ENCODE results near the gene PPFIA2.

PPFIA2 gene

DNA sequence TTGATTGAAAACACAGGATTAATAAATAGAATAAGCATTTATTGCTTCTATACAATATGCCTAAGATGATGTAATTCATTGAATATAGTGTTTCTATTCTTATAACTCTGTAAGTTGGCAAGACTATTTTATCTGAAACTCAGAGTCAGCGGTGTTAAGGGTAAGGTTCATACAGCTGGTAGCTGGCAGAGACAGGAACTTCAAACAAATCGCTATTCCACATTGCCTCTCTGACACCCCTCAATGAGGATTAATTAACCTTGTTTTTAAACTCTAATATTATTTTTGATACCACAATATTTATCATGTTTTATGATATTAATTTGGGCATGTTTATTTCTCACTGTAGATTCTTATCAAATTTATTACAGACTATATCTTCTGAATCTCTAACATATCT is 357.9 kb downstream of the PPFIA2 start:
- Histone ChIP-seq H3K27ac (replicated peaks; ENCODE audit: low read length) (no peak overlapping the region), H3K4me2 (ENCODE audit: insufficient read depth, low read length, poor library complexity, severe bottlenecking) (no peak overlapping the region), H3K14ac (ENCODE audit: low read length) (no peak overlapping the region), H2AFZ (ENCODE audit: low read length) (no peak overlapping the region), H3K9me3 (replicated peaks in 1 of 2; ENCODE audit: control insufficient read depth in 2 of 2, insufficient read depth in 1 of 2, low read depth in 1 of 2, low read length in 2 of 2) (no peaks in the 10 kb centered on the region), H3K23ac (ENCODE audit: low read depth, low read length, poor library complexity) (no peak overlapping the region), H2AK5ac (ENCODE audit: low read depth, low read length) (no peak overlapping the region), H3K4me1 (ENCODE audit: control insufficient read depth in 2 of 2, insufficient read depth in 1 of 2, low read depth in 1 of 2, low read length in 2 of 2) (no peaks in the 10 kb centered on the region), H2BK5ac (ENCODE audit: low read length) (no peak overlapping the region), H2BK12ac (ENCODE audit: low read length) (no peak overlapping the region), H3K27me3 (ENCODE audit: control insufficient read depth in 3 of 3, insufficient read depth in 3 of 3, low read depth in 1 of 3, low read length in 3 of 3) (no peaks in the 10 kb centered on the region), H2BK120ac (ENCODE audit: low read depth, low read length) (no peak overlapping the region), H4K8ac (ENCODE audit: low read depth, low read length) (no peak overlapping the region), H3K4me3 (ENCODE audit: low read length in 2 of 2) (no peak overlapping the region), H2BK15ac (ENCODE audit: low read length) (no peak overlapping the region), H3K18ac (ENCODE audit: low read length) (no peak overlapping the region), H3K79me1 (ENCODE audit: low read depth, low read length) (no peaks in the 10 kb centered on the region), H3K9ac (ENCODE audit: low read depth, low read length, poor library complexity) (no peak overlapping the region), H3K4ac (ENCODE audit: low read length) (no peak overlapping the region), H4K91ac (ENCODE audit: low read depth, low read length, poor library complexity) (no peak overlapping the region), H3K36me3 (replicated peaks in 1 of 2; ENCODE audit: control insufficient read depth in 2 of 2, insufficient read depth in 2 of 2, low read length in 2 of 2) (no peaks in the 10 kb centered on the region)
- no CpG with 5 or more reads among the region's 2 CpGs for WGBS, 2 donors (ENCODE audit: extremely low coverage in 2 of 2, insufficient read length in 2 of 2, insufficient replicate concordance in 1 of 2)
- DNase-seq (ENCODE audit: low spot score), result no peak

DNA sequence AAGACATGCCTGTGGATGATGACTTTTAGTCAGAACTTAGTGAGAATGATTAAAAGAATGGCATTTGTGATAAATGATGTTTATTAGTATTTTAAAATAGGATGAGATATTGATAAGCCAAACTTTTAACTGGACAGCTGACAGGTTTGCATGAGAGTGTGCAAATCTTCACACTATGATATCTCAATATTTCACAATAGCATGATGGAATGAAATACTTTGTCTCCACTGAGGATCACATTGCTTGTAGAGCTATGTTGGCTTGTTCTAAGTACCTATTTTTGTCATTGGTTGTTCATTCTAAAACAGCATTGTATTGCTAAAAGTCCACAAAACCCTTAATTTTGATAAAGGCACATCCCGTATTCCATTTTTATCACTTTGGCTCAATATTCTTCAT is 359.1 kb downstream of the PPFIA2 start:
- no peak overlapping the region for H3K4me2 ChIP-seq (ENCODE audit: insufficient read depth, low read length, poor library complexity, severe bottlenecking)
- no peak overlapping the region for H2BK15ac ChIP-seq (ENCODE audit: low read length)
- no peak for DNase-seq (ENCODE audit: low spot score)
- no peak overlapping the region for H2BK120ac ChIP-seq (ENCODE audit: low read depth, low read length)
- H3K27ac ChIP-seq (replicated peaks; ENCODE audit: low read length), result no peak overlapping the region
- no peaks in the 10 kb centered on the region for H3K27me3 ChIP-seq (ENCODE audit: control insufficient read depth in 3 of 3, insufficient read depth in 3 of 3, low read depth in 1 of 3, low read length in 3 of 3)
- H4K91ac ChIP-seq (ENCODE audit: low read depth, low read length, poor library complexity), result no peak overlapping the region
- H3K14ac ChIP-seq (ENCODE audit: low read length), result no peak overlapping the region
- H3K36me3 ChIP-seq (replicated peaks in 1 of 2; ENCODE audit: control insufficient read depth in 2 of 2, insufficient read depth in 2 of 2, low read length in 2 of 2), result no peaks in the 10 kb centered on the region
- H3K79me1 ChIP-seq (ENCODE audit: low read depth, low read length), result no peaks in the 10 kb centered on the region
- no peak overlapping the region for H2AK5ac ChIP-seq (ENCODE audit: low read depth, low read length)
- no peak overlapping the region for H3K4ac ChIP-seq (ENCODE audit: low read length)
- no peak overlapping the region for H2BK12ac ChIP-seq (ENCODE audit: low read length)
- WGBS, 2 donors (ENCODE audit: extremely low coverage in 2 of 2, insufficient read length in 2 of 2, insufficient replicate concordance in 1 of 2), result no CpG with 5 or more reads among the region's 1 CpG
- no peak overlapping the region for H3K4me3 ChIP-seq (ENCODE audit: low read length in 2 of 2)
- no peak overlapping the region for H4K8ac ChIP-seq (ENCODE audit: low read depth, low read length)
- no peaks in the 10 kb centered on the region for H3K4me1 ChIP-seq (ENCODE audit: control insufficient read depth in 2 of 2, insufficient read depth in 1 of 2, low read depth in 1 of 2, low read length in 2 of 2)
- H3K18ac ChIP-seq (ENCODE audit: low read length), result no peak overlapping the region
- no peak overlapping the region for H3K9ac ChIP-seq (ENCODE audit: low read depth, low read length, poor library complexity)
- no peak overlapping the region for H2AFZ ChIP-seq (ENCODE audit: low read length)
- H3K9me3 ChIP-seq (replicated peaks in 1 of 2; ENCODE audit: control insufficient read depth in 2 of 2, insufficient read depth in 1 of 2, low read depth in 1 of 2, low read length in 2 of 2), result no peaks in the 10 kb centered on the region
- no peak overlapping the region for H2BK5ac ChIP-seq (ENCODE audit: low read length)
- no peak overlapping the region for H3K23ac ChIP-seq (ENCODE audit: low read depth, low read length, poor library complexity)

DNA sequence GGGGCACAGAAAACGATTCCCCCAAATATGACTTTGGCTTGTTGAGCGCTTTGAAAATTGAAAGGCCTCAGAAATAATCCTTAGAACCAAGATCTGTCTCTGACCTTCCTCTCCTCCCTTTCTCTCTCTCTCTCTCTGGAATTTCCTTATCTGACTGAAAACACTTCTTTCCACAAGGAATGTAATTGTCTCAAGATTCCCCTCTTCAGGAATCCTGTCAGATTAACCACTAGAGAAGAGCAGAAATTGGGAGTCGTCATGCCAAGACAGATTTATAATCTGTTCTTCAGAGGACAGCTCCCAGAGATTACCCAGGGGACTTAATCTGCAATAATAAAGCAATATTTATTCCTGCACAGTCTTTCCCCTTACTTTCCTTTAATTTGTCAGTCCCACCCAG is 363.7 kb downstream of the PPFIA2 start:
- no peaks in the 10 kb centered on the region for H3K9me3 ChIP-seq (replicated peaks in 1 of 2; ENCODE audit: control insufficient read depth in 2 of 2, insufficient read depth in 1 of 2, low read depth in 1 of 2, low read length in 2 of 2)
- no peak overlapping the region for H2BK12ac ChIP-seq (ENCODE audit: low read length)
- no peak overlapping the region for H3K9ac ChIP-seq (ENCODE audit: low read depth, low read length, poor library complexity)
- H2AK5ac ChIP-seq (ENCODE audit: low read depth, low read length), result no peak overlapping the region
- no peak overlapping the region for H3K4me2 ChIP-seq (ENCODE audit: insufficient read depth, low read length, poor library complexity, severe bottlenecking)
- peaks cover 0 to 5% of the 10 kb centered on the region in 2 donors for H3K4me1 ChIP-seq (ENCODE audit: control insufficient read depth in 2 of 2, insufficient read depth in 1 of 2, low read depth in 1 of 2, low read length in 2 of 2)
- H2BK5ac ChIP-seq (ENCODE audit: low read length), result no peak overlapping the region
- H3K14ac ChIP-seq (ENCODE audit: low read length), result no peak overlapping the region
- H3K23ac ChIP-seq (ENCODE audit: low read depth, low read length, poor library complexity), result no peak overlapping the region
- H2AFZ ChIP-seq (ENCODE audit: low read length), result no peak overlapping the region
- no peak overlapping the region for H2BK120ac ChIP-seq (ENCODE audit: low read depth, low read length)
- WGBS, 2 donors (ENCODE audit: extremely low coverage in 2 of 2, insufficient read length in 2 of 2, insufficient replicate concordance in 1 of 2), result no CpG with 5 or more reads among the region's 3 CpGs
- H3K4me3 ChIP-seq (ENCODE audit: low read length in 2 of 2), result no peak overlapping the region
- no peak overlapping the region for H3K18ac ChIP-seq (ENCODE audit: low read length)
- H3K27me3 ChIP-seq (ENCODE audit: control insufficient read depth in 3 of 3, insufficient read depth in 3 of 3, low read depth in 1 of 3, low read length in 3 of 3), result no peaks in the 10 kb centered on the region
- H2BK15ac ChIP-seq (ENCODE audit: low read length), result no peak overlapping the region
- DNase-seq (ENCODE audit: low spot score), result no peak
- H3K36me3 ChIP-seq (replicated peaks in 1 of 2; ENCODE audit: control insufficient read depth in 2 of 2, insufficient read depth in 2 of 2, low read length in 2 of 2), result no peaks in the 10 kb centered on the region
- H3K27ac ChIP-seq (replicated peaks; ENCODE audit: low read length), result no peak overlapping the region
- no peak overlapping the region for H4K8ac ChIP-seq (ENCODE audit: low read depth, low read length)
- H3K4ac ChIP-seq (ENCODE audit: low read length), result no peak overlapping the region
- no peak overlapping the region for H4K91ac ChIP-seq (ENCODE audit: low read depth, low read length, poor library complexity)
- H3K79me1 ChIP-seq (ENCODE audit: low read depth, low read length), result no peaks in the 10 kb centered on the region

- H3K27me3 ChIP-seq (ENCODE audit: control insufficient read depth in 3 of 3, insufficient read depth in 3 of 3, low read depth in 1 of 3, low read length in 3 of 3), result no peaks in the 10 kb centered on the region
- H3K4me1 ChIP-seq (ENCODE audit: control insufficient read depth in 2 of 2, insufficient read depth in 1 of 2, low read depth in 1 of 2, low read length in 2 of 2), result peaks cover 0 to 5% of the 10 kb centered on the region in 2 donors
- no peak overlapping the region for H3K18ac ChIP-seq (ENCODE audit: low read length)
- H3K4me2 ChIP-seq (ENCODE audit: insufficient read depth, low read length, poor library complexity, severe bottlenecking), result no peak overlapping the region
- H3K36me3 ChIP-seq (replicated peaks in 1 of 2; ENCODE audit: control insufficient read depth in 2 of 2, insufficient read depth in 2 of 2, low read length in 2 of 2), result no peaks in the 10 kb centered on the region
- no peak overlapping the region for H2BK120ac ChIP-seq (ENCODE audit: low read depth, low read length)
- no CpG with 5 or more reads among the region's 7 CpGs for WGBS, 2 donors (ENCODE audit: extremely low coverage in 2 of 2, insufficient read length in 2 of 2, insufficient replicate concordance in 1 of 2)
- H3K23ac ChIP-seq (ENCODE audit: low read depth, low read length, poor library complexity), result no peak overlapping the region
- H3K27ac ChIP-seq (replicated peaks; ENCODE audit: low read length), result no peak overlapping the region
- H2AK5ac ChIP-seq (ENCODE audit: low read depth, low read length), result no peak overlapping the region
- H3K14ac ChIP-seq (ENCODE audit: low read length), result no peak overlapping the region
- no peaks in the 10 kb centered on the region for H3K79me1 ChIP-seq (ENCODE audit: low read depth, low read length)
- H2BK15ac ChIP-seq (ENCODE audit: low read length), result no peak overlapping the region
- H3K9me3 ChIP-seq (replicated peaks in 1 of 2; ENCODE audit: control insufficient read depth in 2 of 2, insufficient read depth in 1 of 2, low read depth in 1 of 2, low read length in 2 of 2), result no peaks in the 10 kb centered on the region
- H2BK12ac ChIP-seq (ENCODE audit: low read length), result no peak overlapping the region
- DNase-seq (ENCODE audit: low spot score), result no peak
- no peak overlapping the region for H3K4me3 ChIP-seq (ENCODE audit: low read length in 2 of 2)
- no peak overlapping the region for H3K9ac ChIP-seq (ENCODE audit: low read depth, low read length, poor library complexity)
- H4K8ac ChIP-seq (ENCODE audit: low read depth, low read length), result no peak overlapping the region
- no peak overlapping the region for H2AFZ ChIP-seq (ENCODE audit: low read length)
- H3K4ac ChIP-seq (ENCODE audit: low read length), result no peak overlapping the region
- no peak overlapping the region for H4K91ac ChIP-seq (ENCODE audit: low read depth, low read length, poor library complexity)
- H2BK5ac ChIP-seq (ENCODE audit: low read length), result no peak overlapping the region
These were observed 369.5 kb downstream of the PPFIA2 start for GRCh38 chr12:81389550-81390099.

Measured in neuronal stem cell (in vitro differentiated cells).